Endothelial cell (in vitro differentiated cells): Measurements from ENCODE around the gene LMTK3. TPM values are rescaled to one million over a fixed set of nuclear protein-coding genes. Genes with fewer than 3 reads are reported as not detected.

Experiments
- DNase-seq: peaks from one replicate; pipeline ENCODE4 v3.0.0; 2021; ENCODE audit warnings: low spot score
- H3K27ac Mint-ChIP-seq: one replicate; pipeline ENCODE4 v1.8.0; 2021; ENCODE audit warnings: mixed read lengths, inconsistent platforms; ENCODE audit not compliant: unreplicated experiment
- H3K27me3 Mint-ChIP-seq: one replicate; pipeline ENCODE4 v1.8.0; 2021; ENCODE audit warnings: mild to moderate bottlenecking, moderate library complexity, mixed read lengths, inconsistent platforms; ENCODE audit not compliant: unreplicated experiment
- H3K36me3 Mint-ChIP-seq: one replicate; pipeline ENCODE4 v1.8.0; 2021; ENCODE audit warnings: mild to moderate bottlenecking, low read depth, mixed read lengths, inconsistent platforms; ENCODE audit not compliant: unreplicated experiment
- H3K4me1 Mint-ChIP-seq: one replicate; pipeline ENCODE4 v1.8.0; 2021; ENCODE audit warnings: mild to moderate bottlenecking, mixed read lengths, inconsistent platforms; ENCODE audit not compliant: unreplicated experiment
- H3K4me3 Mint-ChIP-seq: one replicate; pipeline ENCODE4 v1.8.0; 2021; ENCODE audit warnings: mild to moderate bottlenecking, mixed read lengths, inconsistent platforms; ENCODE audit not compliant: unreplicated experiment
- H3K9me3 Mint-ChIP-seq: one replicate; pipeline ENCODE4 v1.8.0; 2021; ENCODE audit warnings: mixed read lengths, inconsistent platforms; ENCODE audit not compliant: unreplicated experiment
- CTCF ChIP-seq: fragments of 200-600 bp; sonication (generic); IDR thresholded peaks from one replicate; pipeline ENCODE4 v1.5.0; 2021; ENCODE audit warnings: antibody characterized with exemption; ENCODE audit not compliant: unreplicated experiment
- total RNA-seq: library from RNA; stranded (reverse); fragmentation: NEBNext Ultra II Directional; extraction: Animal tissue kit (Norgen Biotek cat#: 25700); gene quantifications from one replicate; pipeline ENCODE4 v1.2.1, GENCODE V29; 2021; ENCODE audit not compliant: unreplicated experiment

LMTK3 gene
- total RNA-seq, 1 donor from 2014 or later, result 3.0 TPM

GRCh38 chr19:48452289-48453190 lies 59.1 kb downstream of the LMTK3 start:
- H3K27ac Mint-ChIP-seq, result no peak overlapping the region
- peaks cover 11% of the 10 kb centered on the region for H3K27me3 Mint-ChIP-seq
- DNase-seq, result no peak
- H3K4me3 Mint-ChIP-seq, result no peak overlapping the region
- H3K36me3 Mint-ChIP-seq, result peaks cover 19% of the 10 kb centered on the region
- H3K4me1 Mint-ChIP-seq, result no peaks in the 10 kb centered on the region
- no peak for TF ChIP-seq CTCF
- H3K9me3 Mint-ChIP-seq, result no peaks in the 10 kb centered on the region

- Mint-ChIP-seq H3K27ac (no peak overlapping the region), H3K36me3 (peaks cover 19% of the 10 kb centered on the region), H3K27me3 (peaks cover 11% of the 10 kb centered on the region), H3K4me3 (no peak overlapping the region), H3K9me3 (no peaks in the 10 kb centered on the region), H3K4me1 (no peaks in the 10 kb centered on the region)
- no peak for DNase-seq
- TF ChIP-seq CTCF, result no peak
Observed at GRCh38 chr19:48451624-48452023, 60.0 kb downstream of the LMTK3 start.

- no peak for TF ChIP-seq CTCF
- H3K27ac Mint-ChIP-seq, result no peak overlapping the region
- H3K9me3 Mint-ChIP-seq, result no peaks in the 10 kb centered on the region
- peaks cover 19% of the 10 kb centered on the region for H3K36me3 Mint-ChIP-seq
- no peak overlapping the region for H3K4me3 Mint-ChIP-seq
- peaks cover 11% of the 10 kb centered on the region for H3K27me3 Mint-ChIP-seq
- H3K4me1 Mint-ChIP-seq, result peaks cover 2% of the 10 kb centered on the region
- no peak for DNase-seq
Observed at GRCh38 chr19:48450863-48451262, 60.8 kb downstream of the LMTK3 start.

- H3K4me1 Mint-ChIP-seq, result peaks cover 3% of the 10 kb centered on the region
- peaks cover 19% of the 10 kb centered on the region for H3K36me3 Mint-ChIP-seq
- no peaks in the 10 kb centered on the region for H3K9me3 Mint-ChIP-seq
- peaks cover 11% of the 10 kb centered on the region for H3K27me3 Mint-ChIP-seq
- no peak for DNase-seq
- TF ChIP-seq CTCF, result no peak
- H3K4me3 Mint-ChIP-seq, result no peak overlapping the region
- H3K27ac Mint-ChIP-seq, result no peak overlapping the region
Observed at GRCh38 chr19:48450441-48450840, 61.2 kb downstream of the LMTK3 start.

- Mint-ChIP-seq H3K9me3 (no peaks in the 10 kb centered on the region), H3K27me3 (peaks cover 16% of the 10 kb centered on the region), H3K4me3 (no peak overlapping the region), H3K4me1 (peaks cover 16% of the 10 kb centered on the region), H3K36me3 (peaks cover 18% of the 10 kb centered on the region), H3K27ac (no peak overlapping the region)
- DNase-seq, result no peak
- no peak for TF ChIP-seq CTCF
Observed at GRCh38 chr19:48448563-48448962, 63.1 kb downstream of the LMTK3 start.
